ENCODE measurements around the gene FRMPD1. TPM values are rescaled to one million over a fixed set of nuclear protein-coding genes. Genes with fewer than 3 reads are reported as not detected.
A peak's percentile ranks its signal among the peaks of the same experiment; 100 is the strongest.

FRMPD1 gene
- total and polyA plus RNA-seq, 2 donors from 2014 or later, result 0.19 to 0.90 TPM

DNA sequence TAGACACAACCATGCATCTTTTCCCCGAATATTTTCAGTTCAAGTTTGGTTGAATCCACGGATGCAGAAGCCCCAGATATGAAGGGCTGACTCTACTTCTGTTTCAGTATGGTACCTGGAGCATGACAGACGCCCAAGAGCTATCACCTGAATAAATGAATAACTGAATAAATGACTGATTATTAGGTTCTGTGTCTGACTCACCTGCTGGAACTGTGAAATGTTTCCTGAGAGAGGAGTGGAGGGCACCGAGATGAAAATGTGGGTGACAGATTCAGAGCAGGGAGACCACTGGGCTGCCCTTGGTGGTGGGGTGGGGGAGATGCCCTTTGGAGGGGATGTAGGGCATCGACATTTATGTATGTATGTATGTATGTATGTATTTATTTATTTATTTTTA, 13.2 kb downstream of the FRMPD1 start:
- FAIRE-seq, result no peak
- H3K9ac ChIP-seq (ENCODE audit: low read length in 3 of 3), result no peak overlapping the region
- no peak overlapping the region for H3K4me3 ChIP-seq (ENCODE audit: low read length in 3 of 3)
- H3K36me3 ChIP-seq (ENCODE audit: control insufficient read depth in 2 of 3, insufficient read depth in 3 of 3, low read length in 3 of 3), result no peaks in the 10 kb centered on the region
- no peak overlapping the region for H3K27ac ChIP-seq (ENCODE audit: low read depth in 2 of 2, low read length in 2 of 2)
- H3K27me3 ChIP-seq (ENCODE audit: control insufficient read depth, insufficient read depth, low read length), result no peaks in the 10 kb centered on the region
- no peaks in the 10 kb centered on the region for H3K9me3 ChIP-seq (ENCODE audit: control insufficient read depth in 2 of 3, insufficient read depth in 1 of 3, low read length in 3 of 3)
- TF ChIP-seq, protein P1, sequence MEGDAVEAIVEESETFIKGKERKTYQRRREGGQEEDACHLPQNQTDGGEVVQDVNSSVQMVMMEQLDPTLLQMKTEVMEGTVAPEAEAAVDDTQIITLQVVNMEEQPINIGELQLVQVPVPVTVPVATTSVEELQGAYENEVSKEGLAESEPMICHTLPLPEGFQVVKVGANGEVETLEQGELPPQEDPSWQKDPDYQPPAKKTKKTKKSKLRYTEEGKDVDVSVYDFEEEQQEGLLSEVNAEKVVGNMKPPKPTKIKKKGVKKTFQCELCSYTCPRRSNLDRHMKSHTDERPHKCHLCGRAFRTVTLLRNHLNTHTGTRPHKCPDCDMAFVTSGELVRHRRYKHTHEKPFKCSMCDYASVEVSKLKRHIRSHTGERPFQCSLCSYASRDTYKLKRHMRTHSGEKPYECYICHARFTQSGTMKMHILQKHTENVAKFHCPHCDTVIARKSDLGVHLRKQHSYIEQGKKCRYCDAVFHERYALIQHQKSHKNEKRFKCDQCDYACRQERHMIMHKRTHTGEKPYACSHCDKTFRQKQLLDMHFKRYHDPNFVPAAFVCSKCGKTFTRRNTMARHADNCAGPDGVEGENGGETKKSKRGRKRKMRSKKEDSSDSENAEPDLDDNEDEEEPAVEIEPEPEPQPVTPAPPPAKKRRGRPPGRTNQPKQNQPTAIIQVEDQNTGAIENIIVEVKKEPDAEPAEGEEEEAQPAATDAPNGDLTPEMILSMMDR (IDR thresholded peaks at IDR 0.05; ENCODE audit: borderline replicate concordance, extremely low read depth, insufficient read depth), result no peak
- no peak for DNase-seq
- no peaks in the 10 kb centered on the region for H3K4me1 ChIP-seq (ENCODE audit: control insufficient read depth in 2 of 3, insufficient read depth in 2 of 3, low read depth in 1 of 3, low read length in 3 of 3)
- intact Hi-C loops (cut with DNase I), result no loop called here

DNA sequence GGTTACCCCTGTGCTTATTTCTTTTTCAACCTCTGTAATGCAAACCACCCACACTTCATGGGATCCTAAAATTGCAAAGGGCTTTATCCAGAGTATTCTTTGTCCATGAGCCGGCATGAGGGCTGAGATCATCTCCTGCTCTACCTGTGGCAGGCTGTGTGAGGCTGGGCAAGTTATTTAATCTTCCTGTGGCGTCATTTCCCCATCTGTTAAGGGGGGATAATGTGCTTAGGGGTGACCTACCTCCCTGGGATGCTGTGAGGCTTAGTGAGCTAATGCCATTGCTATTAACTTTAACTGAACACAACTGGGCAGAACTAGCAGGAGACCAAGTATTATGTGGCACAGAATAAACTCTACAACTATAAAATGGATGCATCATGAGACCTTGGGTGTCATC, 17.0 kb downstream of the FRMPD1 start:
- no peaks in the 10 kb centered on the region for H3K9me3 ChIP-seq (ENCODE audit: control insufficient read depth in 2 of 3, insufficient read depth in 1 of 3, low read length in 3 of 3)
- no peak overlapping the region for H3K9ac ChIP-seq (ENCODE audit: low read length in 3 of 3)
- H3K4me1 ChIP-seq (ENCODE audit: control insufficient read depth in 2 of 3, insufficient read depth in 2 of 3, low read depth in 1 of 3, low read length in 3 of 3), result no peaks in the 10 kb centered on the region
- no peak overlapping the region for H3K4me3 ChIP-seq (ENCODE audit: low read length in 3 of 3)
- H3K36me3 ChIP-seq (ENCODE audit: control insufficient read depth in 2 of 3, insufficient read depth in 3 of 3, low read length in 3 of 3), result no peaks in the 10 kb centered on the region
- intact Hi-C loops (cut with DNase I), result no loop called here
- no peaks in the 10 kb centered on the region for H3K27me3 ChIP-seq (ENCODE audit: control insufficient read depth, insufficient read depth, low read length)
- DNase-seq, result no peak
- TF ChIP-seq, protein P1 (IDR thresholded peaks at IDR 0.05; ENCODE audit: borderline replicate concordance, extremely low read depth, insufficient read depth), result no peak
- H3K27ac ChIP-seq (ENCODE audit: low read depth in 2 of 2, low read length in 2 of 2), result no peak overlapping the region
- FAIRE-seq, result no peak

DNA sequence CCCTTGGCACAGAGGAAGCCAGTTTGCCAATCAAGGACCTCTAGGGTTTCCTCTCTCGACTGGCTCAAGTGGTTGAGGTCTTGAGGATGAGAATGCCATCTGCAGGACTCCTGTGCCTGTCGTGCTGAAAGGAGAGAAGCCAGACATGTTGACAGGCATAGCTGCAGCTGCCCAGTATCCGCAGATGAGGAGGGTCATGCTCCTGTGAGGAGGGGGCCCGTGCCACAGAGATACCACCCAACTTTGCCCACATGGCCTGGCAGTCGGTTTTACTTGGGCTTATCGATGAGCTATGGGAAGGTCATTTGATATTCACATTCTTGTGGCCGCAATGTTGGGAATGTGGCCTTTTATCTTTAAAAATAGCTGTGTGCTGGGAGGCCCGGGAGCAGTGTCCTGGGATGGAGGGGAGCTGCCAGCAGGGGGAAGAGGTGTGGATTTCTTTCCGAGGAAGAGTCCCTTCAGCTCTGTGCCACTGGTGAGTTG, 17.4 kb downstream of the FRMPD1 start:
- H3K4me1 ChIP-seq (ENCODE audit: control insufficient read depth in 2 of 3, insufficient read depth in 2 of 3, low read depth in 1 of 3, low read length in 3 of 3), result no peaks in the 10 kb centered on the region
- intact Hi-C loops (cut with DNase I), result no loop called here
- H3K9ac ChIP-seq (ENCODE audit: low read length in 3 of 3), result no peak overlapping the region
- no peak overlapping the region for H3K4me3 ChIP-seq (ENCODE audit: low read length in 3 of 3)
- no peaks in the 10 kb centered on the region for H3K27me3 ChIP-seq (ENCODE audit: control insufficient read depth, insufficient read depth, low read length)
- no peak overlapping the region for H3K27ac ChIP-seq (ENCODE audit: low read depth in 2 of 2, low read length in 2 of 2)
- H3K36me3 ChIP-seq (ENCODE audit: control insufficient read depth in 2 of 3, insufficient read depth in 3 of 3, low read length in 3 of 3), result no peaks in the 10 kb centered on the region
- no peaks in the 10 kb centered on the region for H3K9me3 ChIP-seq (ENCODE audit: control insufficient read depth in 2 of 3, insufficient read depth in 1 of 3, low read length in 3 of 3)
- TF ChIP-seq, protein P1 (IDR thresholded peaks at IDR 0.05; ENCODE audit: borderline replicate concordance, extremely low read depth, insufficient read depth), result no peak
- peak in 3 of 5 donors; percentile 21 to 41 (median 32) for DNase-seq
- FAIRE-seq, result no peak

DNA sequence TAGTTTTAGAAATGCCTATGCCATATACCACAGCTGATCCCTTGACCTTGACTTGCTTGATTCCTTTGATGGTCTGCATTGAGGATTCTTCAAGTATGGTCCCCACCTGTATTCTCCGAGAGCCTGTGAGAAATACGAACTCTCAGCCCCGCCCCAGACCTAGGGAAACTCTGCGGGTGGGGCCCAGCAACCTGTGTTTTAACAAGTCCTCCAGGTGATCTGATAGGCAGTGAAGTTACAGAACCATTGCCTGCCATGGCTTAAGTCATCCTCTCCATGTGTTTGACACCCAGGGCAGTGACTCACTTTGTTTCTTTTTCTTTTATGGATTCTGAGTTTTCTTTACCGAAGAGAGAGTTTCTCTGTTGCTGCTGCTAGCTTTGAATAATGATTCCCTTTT, 18.5 kb downstream of the FRMPD1 start:
- intact Hi-C loops (cut with DNase I), result no loop called here
- DNase-seq, result no peak
- TF ChIP-seq, protein P1 (IDR thresholded peaks at IDR 0.05; ENCODE audit: borderline replicate concordance, extremely low read depth, insufficient read depth), result no peak
- Histone ChIP-seq H3K9me3 (ENCODE audit: control insufficient read depth in 2 of 3, insufficient read depth in 1 of 3, low read length in 3 of 3) (no peaks in the 10 kb centered on the region), H3K27me3 (ENCODE audit: control insufficient read depth, insufficient read depth, low read length) (no peaks in the 10 kb centered on the region), H3K4me3 (ENCODE audit: low read length in 3 of 3) (no peak overlapping the region), H3K27ac (ENCODE audit: low read depth in 2 of 2, low read length in 2 of 2) (no peak overlapping the region), H3K9ac (ENCODE audit: low read length in 3 of 3) (no peak overlapping the region), H3K4me1 (ENCODE audit: control insufficient read depth in 2 of 3, insufficient read depth in 2 of 3, low read depth in 1 of 3, low read length in 3 of 3) (no peaks in the 10 kb centered on the region), H3K36me3 (ENCODE audit: control insufficient read depth in 2 of 3, insufficient read depth in 3 of 3, low read length in 3 of 3) (no peaks in the 10 kb centered on the region)
- FAIRE-seq, result no peak

Data from kidney (tissue), 14 donors.